K562 (cell line): Measurements from ENCODE around the gene GYPA. TPM values are rescaled to one million over a fixed set of nuclear protein-coding genes. Genes with fewer than 3 reads are reported as not detected.

ENCODE experiments used
- ATAC-seq: fragments of 200-7000 bp; cut with Tn5 transposase; 3 replicates; pipeline ENCODE4 v1.9.1; 2020; ENCODE audit warnings: moderate library complexity
- BruUV-seq: library from RNA; stranded (reverse); fragments of 400-500 nt; replicated peaks from 2 replicates; lab custom pipeline; 2021; lab: Mats Ljungman, UMichigan
- CTCF ChIA-PET: fragments of 300-600 bp; formaldehyde crosslinking; extraction: SDS; loops from one replicate; lab custom pipeline; 2021; ENCODE audit warnings: low intra/inter-chr PET ratio; lab: Yijun Ruan, JAX
- POLR2A ChIA-PET: fragments of 300-600, 350-650 bp; sonication (Branson Sonifier 250); formaldehyde crosslinking; extraction: SDS; loops from one replicate; lab custom pipeline; 2021; ENCODE audit warnings: antibody characterized with exemption, inconsistent platforms; lab: Yijun Ruan, JAX
- DNase-seq, 4 experiments: peaks; one replicate each; pipeline versions ENCODE4 v3.0.0 to v3.0.0-alpha.2; 2011 to 2018; ENCODE audit warnings: low spot score in 3 of 4, mixed read lengths in 3 of 4; ENCODE audit errors: extremely low read depth in 1 of 4
- FAIRE-seq: peaks from 2 replicates; lab custom pipeline; 2011; peaks lifted over from hg19 to GRCh38; lab: Jason Lieb, UNC
- H2AFZ ChIP-seq: 2 replicates; pipeline ENCODE4 v1.6.0; 2011; ENCODE audit warnings: low read depth, low read length, control low read depth, inconsistent platforms
- H3K27ac ChIP-seq: fragments of 200-600 bp; 3 replicates; pipeline ENCODE4 v1.8.0; 2011; ENCODE audit warnings: low read depth, mild to moderate bottlenecking, control low read depth, inconsistent platforms, low read length, moderate library complexity, mixed read lengths; ENCODE audit errors: extremely low read depth
- H3K27me3 ChIP-seq, 2 experiments: fragments of 300-600 bp in 1 of 2; 2 replicates in 1 of 2; 3 replicates in 1 of 2; pipeline versions ENCODE4 v1.6.0 to v1.8.0; 2011; ENCODE audit warnings: inconsistent platforms in 2 of 2, low read length in 2 of 2, mild to moderate bottlenecking in 1 of 2, mixed read lengths in 1 of 2, moderate library complexity in 1 of 2; ENCODE audit not compliant: control insufficient read depth in 2 of 2, insufficient read depth in 2 of 2
- H3K36me3 ChIP-seq: fragments of 300-600 bp; 3 replicates; pipeline ENCODE4 v1.8.0; 2011; ENCODE audit warnings: mild to moderate bottlenecking, low read length, inconsistent platforms; ENCODE audit not compliant: control insufficient read depth, insufficient read depth
- H3K4me1 ChIP-seq, 2 experiments: fragments of 200-600 bp in 1 of 2; replicated peaks in 1 of 2; 2 replicates in 1 of 2; 3 replicates in 1 of 2; pipeline versions ENCODE4 v1.5.1 to v1.8.0; 2011; ENCODE audit warnings: inconsistent platforms in 2 of 2, low read length in 2 of 2, mild to moderate bottlenecking in 1 of 2, mixed read lengths in 1 of 2, moderate library complexity in 1 of 2; ENCODE audit not compliant: control insufficient read depth in 2 of 2, insufficient read depth in 2 of 2
- H3K4me2 ChIP-seq: 2 replicates; pipeline ENCODE4 v1.6.1; 2011; ENCODE audit warnings: low read length, control low read depth, inconsistent platforms, mixed read lengths; ENCODE audit not compliant: insufficient read depth
- H3K4me3 ChIP-seq: fragments of 200-600 bp; sonication (generic), shearing (Covaris generic); 2 replicates; pipeline ENCODE4 v1.5.1; 2016; ENCODE audit warnings: control low read depth, inconsistent platforms
- H3K79me2 ChIP-seq: fragments of 200-600 bp; 3 replicates; pipeline ENCODE4 v1.8.0; 2011; ENCODE audit warnings: low read length, inconsistent platforms; ENCODE audit not compliant: control insufficient read depth, insufficient read depth
- H3K9ac ChIP-seq, 2 experiments: 2 replicates each; pipeline versions ENCODE4 v1.6.0 to v1.6.1; 2011; ENCODE audit warnings: low read depth in 2 of 2, low read length in 2 of 2, control low read depth in 1 of 2, inconsistent platforms in 1 of 2, mild to moderate bottlenecking in 1 of 2, mixed read lengths in 1 of 2; ENCODE audit not compliant: insufficient read depth in 1 of 2
- H3K9me1 ChIP-seq: one replicate; pipeline ENCODE4 v1.6.0; 2011; ENCODE audit warnings: inconsistent platforms, mild to moderate bottlenecking, low read length, moderate library complexity; ENCODE audit not compliant: control insufficient read depth, insufficient read depth
- H3K9me3 ChIP-seq: replicated peaks from 2 replicates; pipeline ENCODE4 v1.5.1; 2011; ENCODE audit warnings: low read depth, low read length, inconsistent platforms; ENCODE audit not compliant: control insufficient read depth, insufficient read depth
- H4K20me1 ChIP-seq: replicated peaks from 2 replicates; pipeline ENCODE4 v1.6.1; 2011; ENCODE audit warnings: low read length, inconsistent platforms, mixed read lengths; ENCODE audit not compliant: control insufficient read depth, insufficient read depth
- CREM ChIP-seq: IDR thresholded peaks from 2 replicates; pipeline ENCODE4 v1.6.1; 2014; ENCODE audit warnings: antibody characterized with exemption, low read depth
- DNMT1 ChIP-seq: fragments of 450-650 bp; IDR thresholded peaks from 2 replicates; pipeline ENCODE4 v1.6.1; 2016; ENCODE audit warnings: antibody characterized with exemption, mild to moderate bottlenecking
- ETV5 ChIP-seq: sonication (generic); formaldehyde crosslinking; IDR thresholded peaks from 2 replicates; pipeline ENCODE4 v1.4.0; 2020; ENCODE audit warnings: low read depth, mild to moderate bottlenecking, missing genetic modification reagents
- IRF2 ChIP-seq: sonication (generic); formaldehyde crosslinking; IDR thresholded peaks from 2 replicates; pipeline ENCODE4 v1.8.1; 2022; ENCODE audit warnings: mild to moderate bottlenecking, missing genetic modification reagents
- MAX ChIP-seq: sonication (generic); formaldehyde crosslinking; IDR thresholded peaks from 2 replicates; pipeline ENCODE4 v1.9.0; 2022; ENCODE audit warnings: mild to moderate bottlenecking, missing genetic modification reagents
- RBM25 ChIP-seq: fragments of 200-400 bp; formaldehyde crosslinking; IDR thresholded peaks from 2 replicates; pipeline ENCODE4 v1.6.1; 2018; ENCODE audit warnings: low read length, low read depth, moderate library complexity; ENCODE audit not compliant: severe bottlenecking
- SAFB2 ChIP-seq: fragments of 200-400 bp; formaldehyde crosslinking; IDR thresholded peaks from 2 replicates; pipeline ENCODE4 v1.6.1; 2018; ENCODE audit warnings: borderline replicate concordance, low read length, low read depth, moderate library complexity; ENCODE audit not compliant: severe bottlenecking
- THRB ChIP-seq: fragments of 450-650 bp; formaldehyde crosslinking; conservative IDR thresholded peaks from 2 replicates; pipeline ENCODE4 v1.4.0; 2022; ENCODE audit warnings: mild to moderate bottlenecking, missing genetic modification characterization
- ZNF699 ChIP-seq: fragments of 250-450 bp; sonication (Bioruptor Pico); IDR thresholded peaks from 2 replicates; pipeline ENCODE4 v1.8.0; 2021; ENCODE audit warnings: mild to moderate bottlenecking, moderate library complexity; ENCODE audit not compliant: insufficient replicate concordance
- WGBS: fragments of 100-300 bp; shearing (Covaris generic); methylation state at CpG from one replicate; pipeline ENCODE4 v1.1.6; 2016; ENCODE audit warnings: low coverage, mixed read lengths; ENCODE audit not compliant: insufficient coverage; ENCODE audit errors: missing lambda C conversion rate; 5-methylcytosine and 5-hydroxymethylcytosine counted together
- in situ Hi-C: fragments of 300-500 bp; cut with MboI; formaldehyde crosslinking; loops from 4 replicates; pipeline ENCODE4 v1.15.0; 2018; ENCODE audit warnings: inconsistent platforms, mixed read lengths
- intact Hi-C: fragments of 100-400 bp; cut with micrococcal nuclease; formaldehyde crosslinking; loops from 2 replicates; pipeline ENCODE4 v1.14.2; 2022
- polyA plus RNA-seq, 8 experiments: library from polyadenylated mRNA; depleted of rRNA in 4 of 8; stranded (reverse) in 5 of 8; unstranded in 3 of 8; fragments of >200 nt; fragmentation: Nextera tagmentation in 2 of 8; fragmentation: Illumina TruSeq in 1 of 8; extraction: Ambion mirVana in 2 of 8; extraction: Trizol in 1 of 8; gene quantifications; 2 replicates each; pipeline versions ENCODE4 v1.2.1 to v1.2.3, GENCODE V29; 2011 to 2014; ENCODE audit warnings: inconsistent platforms in 1 of 8, missing spikeins in 1 of 8
- total RNA-seq, 7 experiments: library from RNA; depleted of rRNA in 6 of 7; stranded (reverse); fragments of >200 nt in 6 of 7; fragmentation: Illumina TruSeq in 2 of 7; extraction: Trizol in 2 of 7; gene quantifications; 2 replicates each; pipeline versions ENCODE4 v1.2.1 to v1.2.3, GENCODE V29; 2011 to 2021; ENCODE audit warnings: low replicate concordance in 1 of 7
- TF ChIP-seq, protein P1 (sequence below): fragments of 450-650 bp; formaldehyde crosslinking; IDR thresholded peaks from 2 replicates; pipeline ENCODE4 v1.4.0; 2020; ENCODE audit warnings: mild to moderate bottlenecking, moderate library complexity

Gene GYPA
- total and polyA plus RNA-seq, 9 of the 15 experiments (the other 6 are each of a cell fraction or from before 2014, with no cell fraction given), result 35.3 to 278 (median 122) TPM

DNA sequence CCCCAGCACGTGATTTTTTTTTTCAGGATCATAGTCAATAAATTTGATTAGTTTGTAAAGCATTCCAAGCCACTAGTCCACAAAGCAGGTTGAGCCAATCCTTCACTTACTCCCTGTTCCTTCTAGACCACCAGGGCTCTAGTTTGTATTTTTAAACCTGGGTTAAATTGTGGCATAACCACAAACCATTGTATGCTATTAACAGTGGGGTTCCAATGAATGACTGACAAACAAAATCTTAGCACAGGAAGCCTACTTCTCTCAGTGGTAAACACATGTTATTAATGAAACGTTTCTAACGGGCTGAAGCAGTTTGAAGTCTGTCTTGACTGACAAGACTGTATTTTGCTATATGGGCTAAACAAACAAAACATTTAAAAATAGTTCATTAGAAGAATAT lies 48.6 kb upstream of the GYPA start:
- Histone ChIP-seq H3K36me3 (no peaks in the 10 kb centered on the region), H3K4me2 (no peak overlapping the region), H3K4me3 (no peak overlapping the region), H3K9ac (no peak overlapping the region), H3K4me1 (no peaks in the 10 kb centered on the region), H3K9me1 (no peaks in the 10 kb centered on the region), H3K9me3 (no peaks in the 10 kb centered on the region), H3K79me2 (no peaks in the 10 kb centered on the region), H3K27ac (no peak overlapping the region), H2AFZ (no peak overlapping the region), H4K20me1 (no peaks in the 10 kb centered on the region), H3K27me3 (no peaks in the 10 kb centered on the region; a peak in 1 of 5 replicates)
- WGBS, result 0% methylated on average over 3 of the region's 3 CpGs
- no TSS peak for BruUV-seq
- ChIA-PET POLR2A (no interaction called here), CTCF (no interaction called here)
- intact Hi-C loops (no loop called here), in situ Hi-C loops (loop anchor here (25.0 kb wide), 1 partner anchor 598 kb away; no protein-coding TSS in a partner anchor)
- TF ChIP-seq ZNF699 (CRISPR knock-in tag) (no peak), SAFB2 (no peak), CREM (no peak), RBM25 (no peak), DNMT1 (no peak), THRB (CRISPR knock-in tag) (no peak), IRF2 (CRISPR knock-in tag) (no peak), MAX (no peak), ETV5 (CRISPR knock-in tag) (no peak)
- TF ChIP-seq, protein P1, sequence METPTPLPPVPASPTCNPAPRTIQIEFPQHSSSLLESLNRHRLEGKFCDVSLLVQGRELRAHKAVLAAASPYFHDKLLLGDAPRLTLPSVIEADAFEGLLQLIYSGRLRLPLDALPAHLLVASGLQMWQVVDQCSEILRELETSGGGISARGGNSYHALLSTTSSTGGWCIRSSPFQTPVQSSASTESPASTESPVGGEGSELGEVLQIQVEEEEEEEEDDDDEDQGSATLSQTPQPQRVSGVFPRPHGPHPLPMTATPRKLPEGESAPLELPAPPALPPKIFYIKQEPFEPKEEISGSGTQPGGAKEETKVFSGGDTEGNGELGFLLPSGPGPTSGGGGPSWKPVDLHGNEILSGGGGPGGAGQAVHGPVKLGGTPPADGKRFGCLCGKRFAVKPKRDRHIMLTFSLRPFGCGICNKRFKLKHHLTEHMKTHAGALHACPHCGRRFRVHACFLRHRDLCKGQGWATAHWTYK (CRISPR knock-in tag), result no peak
- no peak for FAIRE-seq
- ATAC-seq, result no peak
- no peak for DNase-seq
